HG03066 (cell line): ENCODE data around the gene CXCL8.

ENCODE experiments used
- ATAC-seq: cut with Tn5 transposase; IDR thresholded peaks from one replicate; pipeline ENCODE4 v1.9.1; 2021; ENCODE audit warnings: low read depth; ENCODE audit not compliant: unreplicated experiment

CXCL8 gene

DNA sequence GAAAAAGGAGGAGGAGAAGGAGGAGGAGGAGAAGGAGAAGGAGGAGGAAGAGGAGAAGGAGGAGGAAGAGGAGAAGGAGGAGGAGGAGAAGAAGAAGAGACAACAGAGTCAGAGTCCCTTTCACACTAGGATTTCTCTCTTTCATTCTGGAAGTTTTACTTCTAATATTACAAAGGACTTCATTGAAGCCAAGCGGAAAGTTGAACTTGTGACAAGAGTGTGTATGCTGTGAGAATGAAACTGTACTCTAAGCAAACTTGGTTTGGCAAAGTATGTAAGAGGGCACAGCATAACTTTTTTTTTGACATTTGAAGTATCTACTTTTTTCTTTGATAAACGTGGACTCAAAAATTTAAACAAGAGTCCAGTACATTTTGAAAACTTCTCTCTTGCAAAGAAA, 48.0 kb downstream of the CXCL8 start:
- ATAC-seq = no peak
